Measurements from ENCODE around the gene HDHD5.

The HDHD5 gene

GRCh38 chr22:17105143-17106129 is 53.6 kb downstream of the HDHD5 start:
- no peak for DNase-seq (ENCODE audit: low spot score)

DNA sequence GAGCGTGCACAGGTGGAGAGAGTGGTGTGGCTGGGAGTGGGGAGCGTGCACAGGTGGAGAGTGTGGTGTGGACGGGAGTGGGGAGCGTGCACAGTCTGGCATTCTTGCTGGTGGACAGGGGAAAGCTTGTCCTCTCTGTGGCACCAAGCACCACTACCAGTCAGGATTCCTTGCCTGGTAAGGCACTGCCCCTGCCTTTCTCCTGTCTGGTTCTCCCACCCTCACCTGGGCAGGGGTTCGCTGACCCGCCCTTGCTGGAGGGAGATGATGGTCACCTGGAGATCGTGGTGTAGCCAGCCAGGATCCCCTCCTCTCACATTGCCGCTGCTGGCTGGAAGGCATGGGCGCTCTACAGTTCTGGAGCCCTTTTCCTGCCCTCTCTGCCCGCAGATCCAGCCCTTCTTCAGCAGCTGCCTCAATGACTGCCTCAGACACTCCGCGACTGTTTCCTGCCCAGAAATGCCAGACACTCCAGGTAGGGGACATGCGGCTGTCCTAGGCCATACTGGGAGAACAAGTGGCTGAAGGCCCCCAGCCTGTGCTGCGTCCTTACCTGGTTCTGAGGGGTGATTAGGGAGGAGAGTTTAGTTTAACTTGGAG is 54.6 kb downstream of the HDHD5 start:
- no peak for DNase-seq (ENCODE audit: low spot score)

GRCh38 chr22:17103351-17103750 is 55.7 kb downstream of the HDHD5 start:
- DNase-seq (ENCODE audit: low spot score), result no peak

- no peak for DNase-seq (ENCODE audit: low spot score)
Measured at GRCh38 chr22:17102297-17102667, 56.8 kb downstream of the HDHD5 start.

DNA sequence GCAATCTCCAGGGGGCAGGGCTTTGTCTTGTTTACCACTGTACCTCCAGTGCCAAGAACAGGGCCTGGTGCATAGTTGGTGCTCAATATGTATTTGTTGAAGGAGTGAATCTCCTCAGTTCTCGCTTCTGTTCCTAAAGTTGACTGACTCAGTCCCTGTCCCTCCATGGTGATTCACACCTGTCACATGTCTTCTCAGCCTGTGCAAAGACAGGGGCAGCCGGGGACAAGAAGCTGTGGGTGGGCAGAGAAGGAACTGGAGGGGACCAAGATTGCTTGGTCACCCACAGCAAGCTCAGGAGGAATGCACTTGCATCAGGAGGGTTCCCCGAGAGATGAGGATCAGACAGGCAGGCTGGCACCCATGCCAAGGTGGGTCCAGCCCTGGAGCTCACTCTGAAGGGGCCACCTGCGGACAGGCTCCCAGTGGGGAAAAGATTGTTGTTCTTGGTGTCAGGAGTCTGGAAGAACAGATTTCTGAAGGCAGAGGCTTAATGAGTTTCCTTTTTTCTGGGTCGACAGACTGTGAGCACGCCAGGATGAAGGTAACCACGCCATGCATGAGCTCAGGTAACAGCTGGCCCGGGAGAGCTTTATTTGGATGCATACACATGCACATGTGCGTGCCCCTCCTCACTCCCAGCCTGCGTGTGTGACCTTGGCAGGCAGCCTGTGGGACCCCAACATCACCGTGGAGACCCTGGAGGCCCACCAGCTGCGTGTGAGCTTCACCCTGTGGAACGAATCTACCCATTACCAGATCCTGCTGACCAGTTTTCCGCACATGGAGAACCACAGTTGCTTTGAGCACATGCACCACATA is 57.4 kb downstream of the HDHD5 start:
- no peak for DNase-seq (ENCODE audit: low spot score)

DNA sequence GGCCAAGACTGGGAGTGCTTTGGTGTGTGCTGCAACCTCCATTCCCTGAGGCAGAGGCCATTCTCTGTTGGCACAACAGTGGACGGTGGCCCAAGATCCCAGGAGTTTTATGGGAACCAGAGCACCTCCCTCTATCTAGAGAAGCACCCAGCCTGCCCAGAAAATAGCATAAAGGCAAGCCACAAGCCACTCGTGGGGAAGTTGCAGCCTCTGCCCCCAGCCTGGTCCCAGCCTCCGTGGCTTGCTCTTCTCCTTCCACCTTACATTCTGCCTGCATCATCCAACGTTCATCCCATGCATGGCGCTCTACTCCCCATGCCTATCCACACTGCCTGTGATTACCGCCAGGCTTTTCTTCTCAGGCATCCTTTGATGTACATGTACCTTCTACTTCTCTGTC is 58.5 kb downstream of the HDHD5 start:
- DNase-seq (ENCODE audit: low spot score), result no peak

- DNase-seq (ENCODE audit: low spot score), result no peak
Measured at GRCh38 chr22:17098379-17098819, 60.7 kb downstream of the HDHD5 start.

DNA sequence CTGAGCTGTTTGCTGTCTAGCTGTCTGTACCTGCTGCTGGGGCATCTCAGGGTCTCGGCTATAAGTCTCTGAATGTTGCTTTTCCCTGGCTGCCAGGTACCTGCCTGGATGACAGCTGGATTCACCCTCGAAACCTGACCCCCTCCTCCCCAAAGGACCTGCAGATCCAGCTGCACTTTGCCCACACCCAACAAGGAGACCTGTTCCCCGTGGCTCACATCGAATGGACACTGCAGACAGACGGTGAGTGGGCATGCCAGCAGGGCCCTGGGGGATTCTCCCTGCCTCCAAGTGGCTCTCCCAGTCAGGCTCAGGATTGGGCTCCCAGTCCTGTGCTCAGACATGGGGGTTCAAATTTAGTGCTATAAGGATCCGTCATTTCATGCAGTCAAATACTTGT is 61.4 kb downstream of the HDHD5 start:
- no peak for DNase-seq (ENCODE audit: low spot score)

GRCh38 chr22:17097062-17097461 is 62.0 kb downstream of the HDHD5 start:
- no peak for DNase-seq (ENCODE audit: low spot score)

- DNase-seq (ENCODE audit: low spot score), result no peak
Measured at GRCh38 chr22:17096071-17096470, 63.0 kb downstream of the HDHD5 start.

GRCh38 chr22:17095538-17095937 is 63.5 kb downstream of the HDHD5 start:
- no peak for DNase-seq (ENCODE audit: low spot score)

DNA sequence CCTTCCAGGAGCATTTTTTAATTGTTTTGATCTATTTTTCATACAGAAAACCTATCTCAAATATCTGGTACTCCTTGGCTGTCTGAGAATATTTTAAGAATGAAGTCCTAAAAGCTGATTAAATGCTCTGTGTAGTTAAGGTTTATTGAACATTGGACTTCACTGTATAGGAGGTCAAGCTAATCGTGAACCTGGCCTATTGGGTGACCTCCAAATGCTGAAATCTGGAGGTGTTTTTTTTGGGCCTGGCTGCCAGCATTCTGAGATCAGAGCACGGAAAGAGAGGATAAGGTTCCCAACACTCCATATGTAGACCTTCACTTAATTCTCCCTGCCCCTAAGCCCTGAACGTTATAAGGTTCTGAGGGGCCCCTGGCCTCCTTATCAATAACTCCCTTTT is 66.0 kb downstream of the HDHD5 start:
- DNase-seq (ENCODE audit: low spot score), result no peak

DNA sequence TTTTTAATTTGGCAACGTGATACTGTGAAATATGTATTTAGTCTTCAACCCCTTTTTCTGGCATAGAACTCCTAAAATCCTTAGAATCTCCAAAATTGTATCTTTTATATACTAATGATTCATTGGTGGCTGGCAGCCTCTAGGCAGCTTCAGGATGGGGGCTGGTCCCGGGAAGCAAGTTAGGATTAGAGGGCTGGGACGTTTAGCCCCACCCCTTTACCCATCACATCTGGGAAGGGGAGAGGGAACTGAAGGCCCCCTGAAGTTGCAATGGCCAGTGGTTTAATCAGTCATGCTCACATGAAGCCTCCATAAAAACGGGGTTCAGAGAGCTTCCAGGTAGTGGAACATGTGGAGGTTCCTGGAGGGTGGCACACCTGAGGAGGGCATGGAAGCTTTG is 67.2 kb downstream of the HDHD5 start:
- no peak for DNase-seq (ENCODE audit: low spot score)

DNA sequence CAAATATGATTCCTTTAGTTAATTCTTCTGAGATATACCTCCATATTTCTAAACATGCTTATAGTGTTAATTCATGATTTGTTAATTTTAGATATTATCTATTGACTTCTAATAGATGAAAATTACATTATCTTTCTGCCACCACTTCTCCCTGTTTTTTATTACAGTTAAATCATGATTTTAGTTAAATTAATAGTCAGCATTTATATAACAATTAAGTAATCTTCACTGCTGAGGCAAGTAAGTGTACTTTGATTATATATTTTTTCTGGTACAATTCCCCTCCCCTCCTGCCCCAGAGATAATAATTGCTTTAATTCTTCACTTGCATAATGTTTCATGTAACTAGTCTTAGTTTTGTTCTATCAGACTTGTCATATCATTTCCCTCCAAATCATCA is 68.5 kb downstream of the HDHD5 start:
- no peak for DNase-seq (ENCODE audit: low spot score)
